Endothelial cell of umbilical vein (primary cell): ENCODE results near the gene FAM124B. TPM values are rescaled to one million over a fixed set of nuclear protein-coding genes. Genes with fewer than 3 reads are reported as not detected.

Experiments used
- BruUV-seq: library from RNA; stranded (reverse); fragments of 400-500 nt; replicated peaks from 2 replicates; lab custom pipeline; 2021; lab: Mats Ljungman, UMichigan
- CTCF ChIA-PET: fragments of 300-600, 350-600 bp; sonication (Branson Sonifier 250); formaldehyde crosslinking; loops from one replicate; lab custom pipeline; 2021; ENCODE audit warnings: antibody characterized with exemption, inconsistent platforms; lab: Charles Lee
- POLR2A ChIA-PET: fragments of 300-600, 350-600 bp; sonication (Branson Sonifier 250); formaldehyde crosslinking; loops from one replicate; lab custom pipeline; 2021; ENCODE audit warnings: antibody characterized with exemption, inconsistent platforms; lab: Charles Lee
- DNase-seq: peaks from one replicate; pipeline ENCODE4 v3.0.0-alpha.2; 2011; ENCODE audit warnings: low read depth, low spot score
- FAIRE-seq: peaks from 2 replicates; lab custom pipeline; 2011; peaks lifted over from hg19 to GRCh38; lab: Jason Lieb, UNC
- H2AFZ ChIP-seq: 2 replicates; pipeline ENCODE4 v1.6.0; 2012; ENCODE audit warnings: low read depth, low read length, control low read depth, inconsistent platforms
- H3K27ac ChIP-seq: 2 replicates; pipeline ENCODE4 v1.5.1; 2011; ENCODE audit warnings: low read depth, mild to moderate bottlenecking, control low read depth, low read length, moderate library complexity; ENCODE audit not compliant: insufficient read depth
- H3K27me3 ChIP-seq, 2 experiments: 2 replicates each; pipeline versions ENCODE4 v1.6.0 to v1.6.1; 2011; ENCODE audit warnings: low read length in 2 of 2, mixed read lengths in 1 of 2; ENCODE audit not compliant: control insufficient read depth in 2 of 2, insufficient read depth in 2 of 2
- H3K36me3 ChIP-seq, 2 experiments: 2 replicates in 1 of 2; 3 replicates in 1 of 2; pipeline ENCODE4 v1.5.1; 2011; ENCODE audit warnings: low read length in 2 of 2, mild to moderate bottlenecking in 1 of 2, moderate library complexity in 1 of 2; ENCODE audit not compliant: control insufficient read depth in 2 of 2, insufficient read depth in 2 of 2; ENCODE audit errors: extremely low read depth in 1 of 2
- H3K4me1 ChIP-seq: 3 replicates; pipeline ENCODE4 v1.5.1; 2011; ENCODE audit warnings: mild to moderate bottlenecking, low read length; ENCODE audit not compliant: control insufficient read depth, insufficient read depth; ENCODE audit errors: extremely low read depth
- H3K4me2 ChIP-seq: 2 replicates; pipeline ENCODE4 v1.6.1; 2011; ENCODE audit warnings: low read length, control low read depth, mixed read lengths; ENCODE audit not compliant: insufficient read depth
- H3K4me3 ChIP-seq, 3 experiments: fragments of 200-600 bp in 1 of 3; sonication (generic), shearing (Covaris generic) in 1 of 3; replicated peaks in 1 of 3; 2 replicates each; pipeline ENCODE4 v1.5.1; 2011 to 2016; ENCODE audit warnings: control low read depth in 3 of 3, low read length in 3 of 3, mild to moderate bottlenecking in 2 of 3, inconsistent platforms in 1 of 3, low read depth in 1 of 3, moderate library complexity in 1 of 3; ENCODE audit not compliant: insufficient read depth in 1 of 3
- H3K79me2 ChIP-seq: 2 replicates; pipeline ENCODE4 v1.6.0; 2012; ENCODE audit warnings: low read length, inconsistent platforms; ENCODE audit not compliant: control insufficient read depth, insufficient read depth
- H3K9ac ChIP-seq: replicated peaks from 2 replicates; pipeline ENCODE3; 2011; ENCODE audit warnings: low read length, control low read depth; ENCODE audit not compliant: insufficient read depth; ENCODE audit errors: extremely low read depth
- H3K9me1 ChIP-seq: replicated peaks from 3 replicates; pipeline ENCODE4 v1.6.0; 2011; ENCODE audit warnings: mild to moderate bottlenecking, low read length; ENCODE audit not compliant: control insufficient read depth, insufficient read depth; ENCODE audit errors: extremely low read depth
- H3K9me3 ChIP-seq: replicated peaks from 2 replicates; pipeline ENCODE4 v1.5.1; 2012; ENCODE audit warnings: low read length, inconsistent platforms; ENCODE audit not compliant: control insufficient read depth, insufficient read depth
- H4K20me1 ChIP-seq: replicated peaks from 2 replicates; pipeline ENCODE3; 2011; ENCODE audit warnings: mild to moderate bottlenecking, low read length; ENCODE audit not compliant: control insufficient read depth, insufficient read depth; ENCODE audit errors: extremely low read depth
- EZH2 ChIP-seq: IDR thresholded peaks from 2 replicates; pipeline ENCODE4 v1.6.1; 2012; ENCODE audit warnings: borderline replicate concordance, low read depth, mild to moderate bottlenecking, moderate library complexity, low read length, inconsistent platforms; ENCODE audit not compliant: severe bottlenecking
- FOS ChIP-seq: IDR thresholded peaks from 2 replicates; pipeline ENCODE4 v1.6.1; 2011; ENCODE audit warnings: mild to moderate bottlenecking, low read length, moderate library complexity, borderline replicate concordance; ENCODE audit not compliant: insufficient read depth
- GATA2 ChIP-seq: IDR thresholded peaks from 2 replicates; pipeline ENCODE4 v1.7.0; 2011; ENCODE audit warnings: low read depth, mild to moderate bottlenecking, moderate library complexity, mixed read lengths, low read length; ENCODE audit not compliant: insufficient read length, insufficient read depth
- JUN ChIP-seq: IDR thresholded peaks from 2 replicates; pipeline ENCODE4 v1.6.1; 2011; ENCODE audit warnings: borderline replicate concordance, low read depth; ENCODE audit not compliant: insufficient read length, insufficient read depth
- MYC ChIP-seq: IDR thresholded peaks from one replicate; pipeline ENCODE4 v1.6.1; 2011; ENCODE audit warnings: mild to moderate bottlenecking, low read depth, low read length
- POLR2A ChIP-seq: IDR thresholded peaks from 2 replicates; pipeline ENCODE4 v1.6.1; 2012; ENCODE audit warnings: low read depth, mild to moderate bottlenecking, control low read depth, low read length
- POLR2AphosphoS5 ChIP-seq: IDR thresholded peaks from 2 replicates; pipeline ENCODE4 v1.6.1; 2012; ENCODE audit warnings: low read depth, mild to moderate bottlenecking, control low read depth, low read length, moderate library complexity; ENCODE audit not compliant: insufficient read depth
- dilution Hi-C: fragments of 300-500 bp; cut with MboI; formaldehyde crosslinking; loops from one replicate; pipeline ENCODE4 v1.15.0; 2019; ENCODE audit warnings: low sequenced_read_pairs; ENCODE audit not compliant: extremely low pct_ligation_motif_present
- intact Hi-C: fragments of 100-400 bp; cut with micrococcal nuclease; formaldehyde crosslinking; loops from one replicate; pipeline ENCODE4 v1.10.0; 2022
- polyA plus RNA-seq, 4 experiments: library from polyadenylated mRNA; depleted of rRNA in 3 of 4; stranded (reverse) in 3 of 4; unstranded in 1 of 4; fragments of >200 nt; gene quantifications; 2 replicates each; pipeline versions ENCODE4 v1.2.1 to v1.2.3, GENCODE V29; 2011 to 2012; ENCODE audit warnings: missing spikeins in 1 of 4
- total RNA-seq: library from RNA; stranded (reverse); gene quantifications from 2 replicates; pipeline ENCODE4 v1.2.3, GENCODE V29; 2021
- TF ChIP-seq, protein P1 (sequence below), 2 donors: IDR thresholded peaks; 1 replicate in 1 of 2; 2 replicates in 1 of 2; pipeline ENCODE4 v1.5.1; 2011; ENCODE audit warnings: low read length in 2 of 2, mild to moderate bottlenecking in 2 of 2, moderate library complexity in 2 of 2, control low read depth in 1 of 2, inconsistent platforms in 1 of 2, low read depth in 1 of 2; ENCODE audit not compliant: insufficient read depth in 1 of 2; ENCODE audit errors: extremely low read depth in 1 of 2
- TF ChIP-seq, protein P2 (sequence below): IDR thresholded peaks from 2 replicates; pipeline ENCODE4 v1.6.1; 2011; ENCODE audit not compliant: insufficient read depth, insufficient read length

Gene FAM124B
- total and polyA plus RNA-seq, 2 donors (not counting 3 experiments of a cell fraction or from before 2014, with no cell fraction given) = 82.0 to 119 TPM

DNA sequence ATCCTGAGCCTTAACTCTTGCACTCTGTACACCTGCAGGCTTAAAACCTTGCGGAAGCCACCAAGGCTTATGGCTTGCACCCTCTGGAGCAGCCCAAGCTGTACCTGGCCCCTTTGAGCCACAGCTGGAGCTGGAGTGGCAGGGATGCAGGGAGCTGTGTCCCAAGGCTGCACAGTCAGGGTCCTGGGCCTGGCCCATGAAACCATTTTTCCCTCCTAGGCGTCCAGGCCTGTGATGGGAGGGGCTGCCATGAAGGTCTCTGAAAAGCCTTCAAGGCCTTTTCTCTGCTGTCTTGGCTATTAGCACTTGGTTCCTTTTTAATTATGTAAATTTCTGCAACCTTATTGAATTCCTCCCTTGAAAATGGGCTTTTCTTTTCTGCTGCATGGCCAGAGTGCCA, 56.4 kb downstream of the FAM124B start:
- intact Hi-C loops (no loop called here), dilution Hi-C loops (no loop called here)
- H3K27me3 ChIP-seq = peaks cover 2% of the 10 kb centered on the region in 2 experiments
- H4K20me1 ChIP-seq = no peaks in the 10 kb centered on the region
- no TSS peak for BruUV-seq
- H3K9me3 ChIP-seq = no peaks in the 10 kb centered on the region
- H3K79me2 ChIP-seq = no peaks in the 10 kb centered on the region
- no peak overlapping the region for H3K4me2 ChIP-seq
- no peaks in the 10 kb centered on the region for H3K4me1 ChIP-seq
- H2AFZ ChIP-seq = no peak overlapping the region
- H3K36me3 ChIP-seq = no peaks in the 10 kb centered on the region
- no peak overlapping the region for H3K4me3 ChIP-seq
- POLR2A ChIA-PET = no interaction called here
- no peak overlapping the region for H3K27ac ChIP-seq
- DNase-seq (no peak), FAIRE-seq (no peak)
- CTCF ChIA-PET = no interaction called here
- no peak overlapping the region for H3K9ac ChIP-seq
- no peaks in the 10 kb centered on the region for H3K9me1 ChIP-seq
- TF ChIP-seq FOS (no peak), MYC (no peak), GATA2 (no peak), POLR2AphosphoS5 (no peak), JUN (no peak), POLR2A (no peak), EZH2 (no peak)
- TF ChIP-seq, protein P1, sequence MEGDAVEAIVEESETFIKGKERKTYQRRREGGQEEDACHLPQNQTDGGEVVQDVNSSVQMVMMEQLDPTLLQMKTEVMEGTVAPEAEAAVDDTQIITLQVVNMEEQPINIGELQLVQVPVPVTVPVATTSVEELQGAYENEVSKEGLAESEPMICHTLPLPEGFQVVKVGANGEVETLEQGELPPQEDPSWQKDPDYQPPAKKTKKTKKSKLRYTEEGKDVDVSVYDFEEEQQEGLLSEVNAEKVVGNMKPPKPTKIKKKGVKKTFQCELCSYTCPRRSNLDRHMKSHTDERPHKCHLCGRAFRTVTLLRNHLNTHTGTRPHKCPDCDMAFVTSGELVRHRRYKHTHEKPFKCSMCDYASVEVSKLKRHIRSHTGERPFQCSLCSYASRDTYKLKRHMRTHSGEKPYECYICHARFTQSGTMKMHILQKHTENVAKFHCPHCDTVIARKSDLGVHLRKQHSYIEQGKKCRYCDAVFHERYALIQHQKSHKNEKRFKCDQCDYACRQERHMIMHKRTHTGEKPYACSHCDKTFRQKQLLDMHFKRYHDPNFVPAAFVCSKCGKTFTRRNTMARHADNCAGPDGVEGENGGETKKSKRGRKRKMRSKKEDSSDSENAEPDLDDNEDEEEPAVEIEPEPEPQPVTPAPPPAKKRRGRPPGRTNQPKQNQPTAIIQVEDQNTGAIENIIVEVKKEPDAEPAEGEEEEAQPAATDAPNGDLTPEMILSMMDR (IDR thresholded peaks at IDR 0.05; ENCODE audit: extremely low read depth in 1 of 2, insufficient read depth in 1 of 2, low read depth in 1 of 2, low read length in 2 of 2) = no peak
- TF ChIP-seq, protein P2, sequence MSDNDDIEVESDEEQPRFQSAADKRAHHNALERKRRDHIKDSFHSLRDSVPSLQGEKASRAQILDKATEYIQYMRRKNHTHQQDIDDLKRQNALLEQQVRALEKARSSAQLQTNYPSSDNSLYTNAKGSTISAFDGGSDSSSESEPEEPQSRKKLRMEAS = no peak
